Measurements from ENCODE around the gene NPDC1. TPM values are rescaled to one million over a fixed set of nuclear protein-coding genes. Genes with fewer than 3 reads are reported as not detected.

NPDC1 gene
- 20.1 and 25.3 TPM in 2 replicates for total RNA-seq (2014; rRNA removed; shearing (Covaris generic))

GRCh38 chr9:137046088-137046787, at the start of gene NPDC1:
Gene NPDC1 (minus strand): TSS chr9:137046177. CDS start chr9:137045989, 188 bp downstream.

GRCh38 chr9:137086531-137087408, 40.8 kb upstream of the NPDC1 start, which contains the start of gene MAN1B1:
Gene MAN1B1 (plus strand): TSS chr9:137086985. CDS start chr9:137087000, 15 bp downstream.

GRCh38 chr9:137077010-137077747, 31.2 kb upstream of the NPDC1 start, which contains the start of gene UAP1L1:
Gene UAP1L1 (plus strand): TSS chr9:137077517. CDS start chr9:137077533, 16 bp downstream.

GRCh38 chr9:137070201-137070905, 24.4 kb upstream of the NPDC1 start, which contains the start of gene SAPCD2:
Gene SAPCD2 (minus strand): TSS chr9:137070557. CDS start chr9:137070460, 97 bp downstream.

GRCh38 chr9:137053944-137054931, 8.3 kb upstream of the NPDC1 start, which contains the start of gene ENTPD2:
Gene ENTPD2 (minus strand): TSS chr9:137054061. CDS start chr9:137053997, 64 bp downstream.

GRCh38 chr9:137031904-137032640, 13.9 kb downstream of the NPDC1 start, which contains the start of gene FUT7:
Gene FUT7 (minus strand): TSS chr9:137032088. CDS start chr9:137031991, 97 bp downstream.

GRCh38 chr9:137027369-137028262, 18.4 kb downstream of the NPDC1 start, which contains the start of gene ABCA2:
Gene ABCA2 (minus strand): TSS chr9:137028237. CDS start chr9:137028140, 97 bp downstream.

GRCh38 chr9:136996361-136997292, 49.4 kb downstream of the NPDC1 start, which contains the start of gene CLIC3:
Gene CLIC3 (minus strand): TSS chr9:136996568. CDS start chr9:136996543, 25 bp downstream.

GRCh38 chr9:136991993-136992818, 53.8 kb downstream of the NPDC1 start, which contains the start of gene PAXX:
Gene PAXX (plus strand): TSS chr9:136992422. CDS start chr9:136992444, 22 bp downstream.

Small RNA genes within 50 kb of the gene (small RNA-seq; reads per million reads assigned to genes)
- not detected for gene RF00153

Other genes with a start within 250 kb of the NPDC1 start
- gene CCDC183, start 249.8 kb downstream of the NPDC1 start, total RNA-seq (2014; rRNA removed; shearing (Covaris generic)) = 0.13 TPM in 1 of 2 replicates, not detected in the other
- gene RABL6, start 238.2 kb downstream of the NPDC1 start, total RNA-seq (2014; rRNA removed; shearing (Covaris generic)) = 57.9 and 69.5 TPM in 2 replicates
- gene AJM1, start 203.7 kb downstream of the NPDC1 start, total RNA-seq (2014; rRNA removed; shearing (Covaris generic)) = 3.0 and 4.7 TPM in 2 replicates
- 153 and 181 TPM in 2 replicates for gene PHPT1, start 196.8 kb downstream of the NPDC1 start, total RNA-seq (2014; rRNA removed; shearing (Covaris generic))
- gene MAMDC4, start 193.8 kb downstream of the NPDC1 start, total RNA-seq (2014; rRNA removed; shearing (Covaris generic)) = 3.6 TPM in 2 replicates
- 542 and 544 TPM in 2 replicates for gene EDF1, start 179.9 kb downstream of the NPDC1 start, total RNA-seq (2014; rRNA removed; shearing (Covaris generic))
- 17.4 and 23.1 TPM in 2 replicates for gene TRAF2, start 159.7 kb downstream of the NPDC1 start, total RNA-seq (2014; rRNA removed; shearing (Covaris generic))
- gene FBXW5, start 101.4 kb downstream of the NPDC1 start, total RNA-seq (2014; rRNA removed; shearing (Covaris generic)) = 108 and 131 TPM in 2 replicates
- gene C8G, start 100.9 kb downstream of the NPDC1 start, total RNA-seq (2014; rRNA removed; shearing (Covaris generic)) = not detected in 2 replicates
- gene LCN12, start 93.9 kb downstream of the NPDC1 start, total RNA-seq (2014; rRNA removed; shearing (Covaris generic)) = 1.1 TPM in 1 of 2 replicates, not detected in the other
- gene PTGDS, start 68.7 kb downstream of the NPDC1 start, total RNA-seq (2014; rRNA removed; shearing (Covaris generic)) = 1.4 TPM in 1 of 2 replicates, not detected in the other
- not detected in 2 replicates for gene LCNL1, start 63.2 kb downstream of the NPDC1 start, total RNA-seq (2014; rRNA removed; shearing (Covaris generic))
- 93.9 and 103 TPM in 2 replicates for gene PAXX, start 53.8 kb downstream of the NPDC1 start, total RNA-seq (2014; rRNA removed; shearing (Covaris generic))
- 0.19 TPM in 1 of 2 replicates, not detected in the other for gene CLIC3, start 49.6 kb downstream of the NPDC1 start, total RNA-seq (2014; rRNA removed; shearing (Covaris generic))
- 14.3 and 21.6 TPM in 2 replicates for gene ABCA2, start 17.9 kb downstream of the NPDC1 start, total RNA-seq (2014; rRNA removed; shearing (Covaris generic))
- not detected in 2 replicates for gene FUT7, start 14.1 kb downstream of the NPDC1 start, total RNA-seq (2014; rRNA removed; shearing (Covaris generic))
- gene ENTPD2, start 7.9 kb upstream of the NPDC1 start, total RNA-seq (2014; rRNA removed; shearing (Covaris generic)) = not detected in 2 replicates
- 26.8 and 28.7 TPM in 2 replicates for gene SAPCD2, start 24.4 kb upstream of the NPDC1 start, total RNA-seq (2014; rRNA removed; shearing (Covaris generic))
- 4.7 and 4.8 TPM in 2 replicates for gene UAP1L1, start 31.3 kb upstream of the NPDC1 start, total RNA-seq (2014; rRNA removed; shearing (Covaris generic))
- gene MAN1B1, start 40.8 kb upstream of the NPDC1 start, total RNA-seq (2014; rRNA removed; shearing (Covaris generic)) = 56.8 and 72.2 TPM in 2 replicates
- gene DPP7, start 68.6 kb upstream of the NPDC1 start, total RNA-seq (2014; rRNA removed; shearing (Covaris generic)) = 111 and 150 TPM in 2 replicates
- gene GRIN1, start 93.0 kb upstream of the NPDC1 start, total RNA-seq (2014; rRNA removed; shearing (Covaris generic)) = not detected in 2 replicates
- not detected in 2 replicates for gene LRRC26, start 123.9 kb upstream of the NPDC1 start, total RNA-seq (2014; rRNA removed; shearing (Covaris generic))
- not detected in 2 replicates for gene TMEM210, start 125.9 kb upstream of the NPDC1 start, total RNA-seq (2014; rRNA removed; shearing (Covaris generic))
- 26.1 and 32.6 TPM in 2 replicates for gene ANAPC2, start 142.4 kb upstream of the NPDC1 start, total RNA-seq (2014; rRNA removed; shearing (Covaris generic))
- 111 and 115 TPM in 2 replicates for gene SSNA1, start 142.5 kb upstream of the NPDC1 start, total RNA-seq (2014; rRNA removed; shearing (Covaris generic))
- 14.6 and 16.1 TPM in 2 replicates for gene TPRN, start 154.6 kb upstream of the NPDC1 start, total RNA-seq (2014; rRNA removed; shearing (Covaris generic))
- 39.9 and 43.5 TPM in 2 replicates for gene TMEM203, start 159.5 kb upstream of the NPDC1 start, total RNA-seq (2014; rRNA removed; shearing (Covaris generic))
- 19.3 and 30.1 TPM in 2 replicates for gene NDOR1, start 159.5 kb upstream of the NPDC1 start, total RNA-seq (2014; rRNA removed; shearing (Covaris generic))
- gene RNF208, start 176.1 kb upstream of the NPDC1 start, total RNA-seq (2014; rRNA removed; shearing (Covaris generic)) = 0.61 and 1.5 TPM in 2 replicates
- gene CYSRT1, start 179.0 kb upstream of the NPDC1 start, total RNA-seq (2014; rRNA removed; shearing (Covaris generic)) = 0.29 and 0.98 TPM in 2 replicates
- 0.05 and 0.94 TPM in 2 replicates for gene RNF224, start 181.3 kb upstream of the NPDC1 start, total RNA-seq (2014; rRNA removed; shearing (Covaris generic))
- gene SLC34A3, start 184.7 kb upstream of the NPDC1 start, total RNA-seq (2014; rRNA removed; shearing (Covaris generic)) = not detected in 2 replicates
- 287 and 331 TPM in 2 replicates for gene TUBB4B, start 195.1 kb upstream of the NPDC1 start, total RNA-seq (2014; rRNA removed; shearing (Covaris generic))
- not detected in 2 replicates for gene STPG3, start 205.1 kb upstream of the NPDC1 start, total RNA-seq (2014; rRNA removed; shearing (Covaris generic))
- 51.1 and 51.2 TPM in 2 replicates for gene NELFB, start 209.2 kb upstream of the NPDC1 start, total RNA-seq (2014; rRNA removed; shearing (Covaris generic))
- gene TOR4A, start 231.5 kb upstream of the NPDC1 start, total RNA-seq (2014; rRNA removed; shearing (Covaris generic)) = 6.9 and 8.7 TPM in 2 replicates